WTC11 (cell line): ENCODE results near the gene TMEM151A. TPM values are rescaled to one million over a fixed set of nuclear protein-coding genes. Genes with fewer than 3 reads are reported as not detected.

ENCODE experiments used
- ATAC-seq: fragments of 200-7000 bp; cut with Tn5 transposase; 2 replicates; pipeline ENCODE4 v1.10.0; 2021; ENCODE audit warnings: mild to moderate bottlenecking, moderate library complexity
- CTCF ChIA-PET: fragments of 300-600 bp; sonication (Branson Sonifier 250); formaldehyde crosslinking; loops from one replicate; lab custom pipeline; 2021; ENCODE audit warnings: antibody characterized with exemption; lab: Charles Lee
- POLR2A ChIA-PET: fragments of 350-600 bp; sonication (Branson Sonifier 250); formaldehyde crosslinking; loops from one replicate; lab custom pipeline; 2021; ENCODE audit warnings: antibody characterized with exemption; lab: Charles Lee
- DNase-seq: peaks from one replicate; pipeline ENCODE4 v3.0.0; 2021; ENCODE audit warnings: low spot score
- H3K27ac Mint-ChIP-seq: 2 replicates; pipeline ENCODE4 v1.8.0; 2021; ENCODE audit warnings: mixed read lengths
- H3K27me3 Mint-ChIP-seq: 2 replicates; pipeline ENCODE4 v1.8.0; 2021; ENCODE audit warnings: low read depth, mild to moderate bottlenecking, moderate library complexity, mixed read lengths
- H3K36me3 Mint-ChIP-seq: 2 replicates; pipeline ENCODE4 v1.8.0; 2021; ENCODE audit warnings: mixed read lengths
- H3K4me1 Mint-ChIP-seq: 2 replicates; pipeline ENCODE4 v1.8.0; 2022; ENCODE audit warnings: mixed read lengths
- H3K4me3 Mint-ChIP-seq: 2 replicates; pipeline ENCODE4 v1.8.0; 2021; ENCODE audit warnings: mild to moderate bottlenecking, moderate library complexity, mixed read lengths
- H3K9me3 Mint-ChIP-seq: 2 replicates; pipeline ENCODE4 v1.8.0; 2021; ENCODE audit warnings: mixed read lengths
- EMX1 ChIP-seq: fragments of 250-450 bp; sonication (Bioruptor Pico); IDR thresholded peaks from 2 replicates; pipeline ENCODE4 v1.8.0; 2021; ENCODE audit warnings: mild to moderate bottlenecking
- GABPB1 ChIP-seq: sonication (generic); formaldehyde crosslinking; IDR thresholded peaks from 2 replicates; pipeline ENCODE4 v1.8.1; 2023; ENCODE audit warnings: mild to moderate bottlenecking, missing genetic modification reagents
- IRF1 ChIP-seq: sonication (generic); formaldehyde crosslinking; IDR thresholded peaks from 2 replicates; pipeline ENCODE4 v1.8.0; 2023; ENCODE audit warnings: missing genetic modification reagents
- NR1H2 ChIP-seq: sonication (generic); formaldehyde crosslinking; IDR thresholded peaks from 2 replicates; pipeline ENCODE4 v1.9.0; 2021; ENCODE audit warnings: mild to moderate bottlenecking, moderate library complexity, missing genetic modification reagents
- NR2C2 ChIP-seq: sonication (generic); formaldehyde crosslinking; IDR thresholded peaks from 2 replicates; pipeline ENCODE4 v1.8.0; 2022; ENCODE audit warnings: mild to moderate bottlenecking, missing genetic modification reagents
- OVOL2 ChIP-seq: fragments of 250-450 bp; sonication (Bioruptor Pico); IDR thresholded peaks from 2 replicates; pipeline ENCODE4 v1.9.0; 2021; ENCODE audit warnings: mild to moderate bottlenecking, borderline replicate concordance
- SMAD3 ChIP-seq: sonication (generic); formaldehyde crosslinking; IDR thresholded peaks from 2 replicates; pipeline ENCODE4 v1.8.0; 2022; ENCODE audit warnings: missing genetic modification reagents, mild to moderate bottlenecking, borderline replicate concordance
- SP1 ChIP-seq: sonication (generic); formaldehyde crosslinking; conservative IDR thresholded peaks from 2 replicates; pipeline ENCODE4 v1.8.1; 2022; ENCODE audit warnings: missing genetic modification reagents
- TEAD1 ChIP-seq: sonication (generic); formaldehyde crosslinking; IDR thresholded peaks from 2 replicates; pipeline ENCODE4 v1.8.0; 2022; ENCODE audit warnings: mild to moderate bottlenecking, missing genetic modification reagents
- TEAD4 ChIP-seq: sonication (generic); formaldehyde crosslinking; IDR thresholded peaks from 2 replicates; pipeline ENCODE4 v1.8.0; 2022; ENCODE audit warnings: mild to moderate bottlenecking, missing genetic modification reagents
- USF2 ChIP-seq: sonication (generic); formaldehyde crosslinking; IDR thresholded peaks from 2 replicates; pipeline ENCODE4 v1.8.1; 2023; ENCODE audit warnings: mild to moderate bottlenecking, missing genetic modification reagents, moderate library complexity
- ZBTB21 ChIP-seq: sonication (generic); formaldehyde crosslinking; IDR thresholded peaks from 2 replicates; pipeline ENCODE4 v1.8.1; 2023; ENCODE audit warnings: mild to moderate bottlenecking, missing genetic modification reagents, borderline replicate concordance
- ZNF423 ChIP-seq: fragments of 250-450 bp; sonication (Bioruptor Pico); IDR thresholded peaks from 2 replicates; pipeline ENCODE4 v2.1.2; 2022; ENCODE audit warnings: mild to moderate bottlenecking, moderate library complexity
- ZNF425 ChIP-seq: fragments of 250-450 bp; sonication (Bioruptor Pico); conservative IDR thresholded peaks from 2 replicates; pipeline ENCODE4 v1.9.0; 2021; ENCODE audit warnings: mild to moderate bottlenecking
- total RNA-seq: library from RNA; stranded (reverse); gene quantifications from 3 replicates; pipeline ENCODE4 v1.2.3, GENCODE V29; 2021
- TF ChIP-seq, protein P1 (sequence below): sonication (generic); formaldehyde crosslinking; IDR thresholded peaks from 2 replicates; pipeline ENCODE4 v1.8.1; 2022; ENCODE audit warnings: low read depth, mild to moderate bottlenecking, moderate library complexity, missing genetic modification reagents, borderline replicate concordance
- TF ChIP-seq, protein P2 (sequence below): fragments of 200-600 bp; IDR thresholded peaks from 2 replicates; pipeline ENCODE4 v1.8.0; 2022; ENCODE audit warnings: antibody characterized with exemption
- TF ChIP-seq, protein P3 (sequence below): sonication (generic); formaldehyde crosslinking; IDR thresholded peaks from 2 replicates; pipeline ENCODE4 v1.8.1; 2023; ENCODE audit warnings: mild to moderate bottlenecking, missing genetic modification reagents, moderate library complexity
- TF ChIP-seq, protein P4 (sequence below): sonication (generic); formaldehyde crosslinking; IDR thresholded peaks from 2 replicates; pipeline ENCODE4 v1.8.0; 2022; ENCODE audit warnings: mild to moderate bottlenecking, missing genetic modification reagents

Gene TMEM151A
- total RNA-seq, 1 experiment from 2014 or later, result 2.2 TPM

DNA sequence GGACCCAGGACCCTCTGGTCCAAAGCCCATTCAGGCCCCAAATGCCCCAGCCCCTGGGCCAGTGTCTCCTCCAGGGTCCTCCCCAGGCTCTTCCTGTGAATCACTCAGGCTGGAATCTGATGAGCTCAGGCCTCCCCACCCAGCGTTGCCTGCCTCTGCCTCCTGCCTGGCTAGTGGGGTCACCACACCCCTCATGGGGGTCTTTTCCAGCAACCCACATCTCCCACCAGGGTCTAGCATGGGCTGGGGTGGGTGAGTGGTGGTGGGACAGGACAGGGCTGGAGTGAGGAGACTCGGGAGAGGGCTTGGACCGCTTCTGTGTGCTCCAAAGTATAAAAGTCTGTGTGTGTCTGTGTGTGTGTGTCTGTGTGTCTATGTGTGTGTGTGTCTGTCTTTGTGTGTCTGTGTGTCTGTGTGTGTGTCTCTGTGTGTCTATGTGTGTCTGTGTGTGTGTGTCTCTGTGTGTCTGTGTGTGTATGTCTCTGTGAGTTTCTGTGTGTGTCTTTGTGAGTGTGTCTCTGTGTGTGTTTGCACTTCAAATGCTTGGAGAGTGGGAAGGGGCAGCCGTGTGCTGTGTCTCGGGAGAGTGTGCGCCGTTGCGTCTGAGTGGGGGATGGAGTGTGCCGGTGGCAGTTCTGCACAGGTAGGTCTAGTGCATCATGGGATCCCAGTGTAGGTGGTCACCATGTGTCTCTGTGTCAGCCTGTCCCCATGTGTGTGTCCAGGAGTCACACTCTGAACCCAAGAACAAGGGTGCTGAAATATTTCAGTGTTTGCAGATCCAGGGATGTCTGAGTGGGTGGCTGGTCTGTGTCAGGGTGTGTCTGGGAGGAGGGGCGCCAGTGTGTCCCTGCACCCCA is 35.7 kb downstream of the TMEM151A start:
- H3K36me3 Mint-ChIP-seq, result no peaks in the 10 kb centered on the region
- no peak for ATAC-seq
- H3K27ac Mint-ChIP-seq, result 0 out of 2 replicates have a peak overlapping the region, but pooled peaks have one; percentile 0
- no peak for TF ChIP-seq EMX1 (CRISPR knock-in tag)
- TF ChIP-seq NR1H2, result no peak
- TF ChIP-seq, all 79 proteins: peak for 0
- ChIA-PET POLR2A (interaction anchor here (1.4 to 1.6 kb wide), 2 partner anchors 10 to 14 kb away, joined by 4 to 5 read pairs; no protein-coding TSS in a partner anchor), CTCF (interaction anchor here (0.5 to 1.6 kb wide), 9 partner anchors 9 to 318 kb away, joined by 3 to 45 read pairs (median 5); partner anchors contain the start of genes CD248, RIN1 and YIF1A)
- 0 out of 2 replicates have a peak, but pooled peaks cover 6% of the 10 kb centered on the region for H3K9me3 Mint-ChIP-seq
- peaks cover 11% of the 10 kb centered on the region for H3K27me3 Mint-ChIP-seq
- no peak overlapping the region for H3K4me3 Mint-ChIP-seq
- peaks cover 15% of the 10 kb centered on the region for H3K4me1 Mint-ChIP-seq
- DNase-seq, result no peak

- Mint-ChIP-seq H3K27me3 (peaks cover 11% of the 10 kb centered on the region), H3K9me3 (0 out of 2 replicates have a peak, but pooled peaks cover 6% of the 10 kb centered on the region), H3K27ac (no peak overlapping the region), H3K4me3 (no peak overlapping the region), H3K36me3 (no peaks in the 10 kb centered on the region)
- ChIA-PET CTCF (no interaction called here), POLR2A (no interaction called here)
- peak; percentile 6 for ATAC-seq
- no peak for DNase-seq
- TF ChIP-seq IRF1 (CRISPR knock-in tag), result 0 out of 2 replicates have a peak, but pooled peaks have one; percentile 57
- peak; percentile 41; the same call in 1 of the 2 replicates for TF ChIP-seq ZBTB21 (CRISPR knock-in tag)
- TF ChIP-seq, protein P1, sequence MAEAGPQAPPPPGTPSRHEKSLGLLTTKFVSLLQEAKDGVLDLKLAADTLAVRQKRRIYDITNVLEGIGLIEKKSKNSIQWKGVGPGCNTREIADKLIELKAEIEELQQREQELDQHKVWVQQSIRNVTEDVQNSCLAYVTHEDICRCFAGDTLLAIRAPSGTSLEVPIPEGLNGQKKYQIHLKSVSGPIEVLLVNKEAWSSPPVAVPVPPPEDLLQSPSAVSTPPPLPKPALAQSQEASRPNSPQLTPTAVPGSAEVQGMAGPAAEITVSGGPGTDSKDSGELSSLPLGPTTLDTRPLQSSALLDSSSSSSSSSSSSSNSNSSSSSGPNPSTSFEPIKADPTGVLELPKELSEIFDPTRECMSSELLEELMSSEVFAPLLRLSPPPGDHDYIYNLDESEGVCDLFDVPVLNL, result no peak
- no peak for TF ChIP-seq TEAD4 (CRISPR knock-in tag)
- TF ChIP-seq GABPB1, result no peak
- TF ChIP-seq OVOL2 (CRISPR knock-in tag), result no peak
- TF ChIP-seq, all 79 proteins: peak for 2
- H3K4me1 Mint-ChIP-seq, result peaks cover 15% of the 10 kb centered on the region
Observed at GRCh38 chr11:66328031-66328301, 36.3 kb downstream of the TMEM151A start.

GRCh38 chr11:66328302-66329144 is 36.8 kb downstream of the TMEM151A start:
- H3K27me3 Mint-ChIP-seq, result peaks cover 11% of the 10 kb centered on the region
- H3K36me3 Mint-ChIP-seq, result no peaks in the 10 kb centered on the region
- ChIA-PET CTCF (interaction anchor here (0.9 to 8.7 kb wide), 11 partner anchors 10 to 163 kb away, joined by 3 to 319 read pairs (median 5); partner anchors contain the start of genes CD248 and YIF1A), POLR2A (interaction anchor here (0.9 to 1.1 kb wide), 2 partner anchors 16 to 46 kb away, joined by 3 to 7 read pairs; no protein-coding TSS in a partner anchor)
- peak; percentile 85 for DNase-seq
- no peak overlapping the region for H3K27ac Mint-ChIP-seq
- peak overlapping the region; percentile 50 for H3K4me3 Mint-ChIP-seq
- H3K4me1 Mint-ChIP-seq, result peaks cover 15% of the 10 kb centered on the region
- peak; percentile 83 for ATAC-seq
- 0 out of 2 replicates have a peak, but pooled peaks cover 2% of the 10 kb centered on the region for H3K9me3 Mint-ChIP-seq
- peak; percentile 46; the same call in 1 of the 2 replicates for TF ChIP-seq ZNF423 (CRISPR knock-in tag)
- TF ChIP-seq ZBTB21 (CRISPR knock-in tag), result 0 out of 2 replicates have a peak, but pooled peaks have one; percentile 6
- TF ChIP-seq SMAD3 (CRISPR knock-in tag), result 0 out of 2 replicates have a peak, but pooled peaks have one; percentile 50
- TF ChIP-seq, protein P2, sequence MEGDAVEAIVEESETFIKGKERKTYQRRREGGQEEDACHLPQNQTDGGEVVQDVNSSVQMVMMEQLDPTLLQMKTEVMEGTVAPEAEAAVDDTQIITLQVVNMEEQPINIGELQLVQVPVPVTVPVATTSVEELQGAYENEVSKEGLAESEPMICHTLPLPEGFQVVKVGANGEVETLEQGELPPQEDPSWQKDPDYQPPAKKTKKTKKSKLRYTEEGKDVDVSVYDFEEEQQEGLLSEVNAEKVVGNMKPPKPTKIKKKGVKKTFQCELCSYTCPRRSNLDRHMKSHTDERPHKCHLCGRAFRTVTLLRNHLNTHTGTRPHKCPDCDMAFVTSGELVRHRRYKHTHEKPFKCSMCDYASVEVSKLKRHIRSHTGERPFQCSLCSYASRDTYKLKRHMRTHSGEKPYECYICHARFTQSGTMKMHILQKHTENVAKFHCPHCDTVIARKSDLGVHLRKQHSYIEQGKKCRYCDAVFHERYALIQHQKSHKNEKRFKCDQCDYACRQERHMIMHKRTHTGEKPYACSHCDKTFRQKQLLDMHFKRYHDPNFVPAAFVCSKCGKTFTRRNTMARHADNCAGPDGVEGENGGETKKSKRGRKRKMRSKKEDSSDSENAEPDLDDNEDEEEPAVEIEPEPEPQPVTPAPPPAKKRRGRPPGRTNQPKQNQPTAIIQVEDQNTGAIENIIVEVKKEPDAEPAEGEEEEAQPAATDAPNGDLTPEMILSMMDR, result peak; percentile 98
- TF ChIP-seq, protein P3, sequence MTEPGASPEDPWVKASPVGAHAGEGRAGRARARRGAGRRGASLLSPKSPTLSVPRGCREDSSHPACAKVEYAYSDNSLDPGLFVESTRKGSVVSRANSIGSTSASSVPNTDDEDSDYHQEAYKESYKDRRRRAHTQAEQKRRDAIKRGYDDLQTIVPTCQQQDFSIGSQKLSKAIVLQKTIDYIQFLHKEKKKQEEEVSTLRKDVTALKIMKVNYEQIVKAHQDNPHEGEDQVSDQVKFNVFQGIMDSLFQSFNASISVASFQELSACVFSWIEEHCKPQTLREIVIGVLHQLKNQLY (CRISPR knock-in tag), result no peak
- TF ChIP-seq, protein P4, sequence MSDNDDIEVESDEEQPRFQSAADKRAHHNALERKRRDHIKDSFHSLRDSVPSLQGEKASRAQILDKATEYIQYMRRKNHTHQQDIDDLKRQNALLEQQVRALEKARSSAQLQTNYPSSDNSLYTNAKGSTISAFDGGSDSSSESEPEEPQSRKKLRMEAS, result peak; percentile 99
- peak; percentile 24; the same call in 1 of the 2 replicates for TF ChIP-seq SP1
- TF ChIP-seq NR2C2 (CRISPR knock-in tag), result no peak
- peak; percentile 86 for TF ChIP-seq USF2 (CRISPR knock-in tag)
- TF ChIP-seq TEAD1 (CRISPR knock-in tag), result peak; percentile 98
- no peak for TF ChIP-seq ZNF425 (CRISPR knock-in tag)
- 0 out of 2 replicates have a peak, but pooled peaks have one; percentile 72 for TF ChIP-seq TEAD4 (CRISPR knock-in tag)
